MM.1S (cell line): Measurements from ENCODE around the gene SCGB1A1.
"Not testable (repeated sequence)": the region's sequence is repeated elsewhere in the genome, so short reads cannot be mapped to it uniquely, and the experiment has no call there.

Experiments used
- DNase-seq: peaks from one replicate; pipeline ENCODE4 v3.0.0-alpha.2; 2015
- H2AFZ ChIP-seq: fragments of 300-600 bp; sonication (generic); 2 replicates; pipeline ENCODE4 v1.6.0; 2016; ENCODE audit warnings: antibody characterized with exemption, low read length
- H3F3A ChIP-seq: fragments of 300-600 bp; sonication (generic); 2 replicates; pipeline ENCODE4 v1.6.1; 2016; ENCODE audit warnings: mild to moderate bottlenecking, antibody characterized with exemption, low read length, moderate library complexity, mixed read lengths; ENCODE audit not compliant: insufficient read depth
- H3K27ac ChIP-seq: fragments of 300-600 bp; sonication (generic); 2 replicates; pipeline ENCODE4 v1.5.1; 2016; ENCODE audit warnings: mild to moderate bottlenecking, low read length
- H3K27me3 ChIP-seq: fragments of 300-600 bp; sonication (generic); replicated peaks from 2 replicates; pipeline ENCODE4 v1.6.0; 2016; ENCODE audit warnings: low read length; ENCODE audit not compliant: insufficient read depth
- H3K36me3 ChIP-seq: fragments of 300-600 bp; sonication (generic); replicated peaks from 2 replicates; pipeline ENCODE4 v1.6.1; 2016; ENCODE audit warnings: mild to moderate bottlenecking, low read length, mixed read lengths; ENCODE audit not compliant: insufficient read depth
- H3K4me1 ChIP-seq: fragments of 300-600 bp; sonication (generic); 2 replicates; pipeline ENCODE4 v1.6.1; 2016; ENCODE audit warnings: low read length, mixed read lengths
- H3K4me2 ChIP-seq: fragments of 300-600 bp; sonication (generic); 2 replicates; pipeline ENCODE4 v1.6.0; 2016; ENCODE audit warnings: low read depth, low read length
- H3K4me3 ChIP-seq: fragments of 300-600 bp; sonication (generic); 2 replicates; pipeline ENCODE4 v1.5.1; 2016; ENCODE audit warnings: low read length, mixed read lengths
- H3K79me2 ChIP-seq: fragments of 300-600 bp; sonication (generic); 2 replicates; pipeline ENCODE4 v1.6.1; 2016; ENCODE audit warnings: mixed run types, low read length, mixed read lengths
- H3K9ac ChIP-seq: fragments of 300-600 bp; sonication (generic); 2 replicates; pipeline ENCODE4 v1.6.1; 2016; ENCODE audit warnings: low read length, mixed read lengths
- H3K9me2 ChIP-seq: fragments of 300-600 bp; sonication (generic); replicated peaks from 2 replicates; pipeline ENCODE4 v1.6.1; 2016; ENCODE audit warnings: mild to moderate bottlenecking, low read length, mixed read lengths; ENCODE audit not compliant: insufficient read depth
- H3K9me3 ChIP-seq: fragments of 300-600 bp; sonication (generic); replicated peaks from 2 replicates; pipeline ENCODE4 v1.6.1; 2016; ENCODE audit warnings: mild to moderate bottlenecking, low read length, mixed read lengths; ENCODE audit not compliant: insufficient read depth
- H4K20me1 ChIP-seq: fragments of 300-600 bp; sonication (generic); 2 replicates; pipeline ENCODE4 v1.6.1; 2016; ENCODE audit warnings: mild to moderate bottlenecking, low read length, moderate library complexity, mixed read lengths; ENCODE audit not compliant: insufficient read depth
- CTCF ChIP-seq: fragments of 300-600 bp; sonication (generic); IDR thresholded peaks from 2 replicates; pipeline ENCODE4 v1.5.1; 2016; ENCODE audit warnings: antibody characterized with exemption, low read length, mixed read lengths
- EZH2 ChIP-seq: fragments of 300-600 bp; sonication (generic); optimal IDR thresholded peaks from 2 replicates; pipeline ENCODE3; 2017; ENCODE audit warnings: low read depth, mild to moderate bottlenecking, antibody characterized with exemption, low read length, mixed read lengths
- EZH2phosphoT487 ChIP-seq: fragments of 300-600 bp; sonication (generic); IDR thresholded peaks from 2 replicates; pipeline ENCODE4 v1.6.1; 2018; ENCODE audit warnings: antibody characterized with exemption, low read length

SCGB1A1 gene

GRCh38 chr11:62373464-62374119 lies 45.2 kb upstream of the SCGB1A1 start:
- no peaks in the 10 kb centered on the region for H3F3A ChIP-seq
- no peaks in the 10 kb centered on the region for H4K20me1 ChIP-seq
- peak overlapping the region; percentile 44; the same call in 1 of the 2 replicates for H3K4me2 ChIP-seq
- H3K9me3 ChIP-seq = no peaks in the 10 kb centered on the region
- H3K79me2 ChIP-seq = no peaks in the 10 kb centered on the region
- peaks cover 13% of the 10 kb centered on the region for H3K4me1 ChIP-seq
- no peak overlapping the region for H2AFZ ChIP-seq
- H3K9ac ChIP-seq = no peak overlapping the region
- H3K27me3 ChIP-seq = no peaks in the 10 kb centered on the region
- no peak overlapping the region for H3K4me3 ChIP-seq
- no peak for TF ChIP-seq CTCF
- no peak for TF ChIP-seq EZH2phosphoT487
- no peak for TF ChIP-seq EZH2
- H3K27ac ChIP-seq = no peak overlapping the region
- DNase-seq = no peak
- H3K9me2 ChIP-seq = no peaks in the 10 kb centered on the region
- H3K36me3 ChIP-seq = no peaks in the 10 kb centered on the region

GRCh38 chr11:62374801-62375200 lies 44.0 kb upstream of the SCGB1A1 start:
- H4K20me1 ChIP-seq = no peaks in the 10 kb centered on the region
- H3K79me2 ChIP-seq = no peaks in the 10 kb centered on the region
- no peak overlapping the region for H2AFZ ChIP-seq
- H3K9me2 ChIP-seq = no peaks in the 10 kb centered on the region
- H3F3A ChIP-seq = no peaks in the 10 kb centered on the region
- no peak for DNase-seq
- no peaks in the 10 kb centered on the region for H3K27me3 ChIP-seq
- no peak overlapping the region for H3K4me3 ChIP-seq
- no peaks in the 10 kb centered on the region for H3K9me3 ChIP-seq
- H3K4me1 ChIP-seq = peaks cover 13% of the 10 kb centered on the region
- no peak overlapping the region for H3K27ac ChIP-seq
- H3K4me2 ChIP-seq = no peak overlapping the region
- no peaks in the 10 kb centered on the region for H3K36me3 ChIP-seq
- H3K9ac ChIP-seq = no peak overlapping the region
- no peak for TF ChIP-seq EZH2
- TF ChIP-seq EZH2phosphoT487 = no peak
- no peak for TF ChIP-seq CTCF

- not testable (repeated sequence) for H3K4me1 ChIP-seq, H3K27me3 ChIP-seq, H3K27ac ChIP-seq, H3K4me3 ChIP-seq, H3K9me3 ChIP-seq, H3K79me2 ChIP-seq, H2AFZ ChIP-seq, H3K36me3 ChIP-seq, H3K9ac ChIP-seq, H3K4me2 ChIP-seq, H3F3A ChIP-seq, H3K9me2 ChIP-seq, H4K20me1 ChIP-seq
- peak; percentile 71 for DNase-seq
- TF ChIP-seq CTCF = peak; percentile 33
Observed at GRCh38 chr11:62378459-62379063, 40.3 kb upstream of the SCGB1A1 start.

GRCh38 chr11:62379586-62379985 lies 39.2 kb upstream of the SCGB1A1 start:
- H3K9ac ChIP-seq, H3K9me3 ChIP-seq, H3K4me3 ChIP-seq, H4K20me1 ChIP-seq, H3K36me3 ChIP-seq, H3K4me1 ChIP-seq, H2AFZ ChIP-seq, H3K27me3 ChIP-seq, DNase-seq, H3K9me2 ChIP-seq, H3K27ac ChIP-seq, H3F3A ChIP-seq, H3K4me2 ChIP-seq, H3K79me2 ChIP-seq: not testable (repeated sequence)
